Measurements from ENCODE around the gene HNRNPR. TPM values are rescaled to one million over a fixed set of nuclear protein-coding genes. Genes with fewer than 3 reads are reported as not detected.

Gene HNRNPR
- total RNA-seq, 1 experiment from 2014 or later = 194 TPM

DNA sequence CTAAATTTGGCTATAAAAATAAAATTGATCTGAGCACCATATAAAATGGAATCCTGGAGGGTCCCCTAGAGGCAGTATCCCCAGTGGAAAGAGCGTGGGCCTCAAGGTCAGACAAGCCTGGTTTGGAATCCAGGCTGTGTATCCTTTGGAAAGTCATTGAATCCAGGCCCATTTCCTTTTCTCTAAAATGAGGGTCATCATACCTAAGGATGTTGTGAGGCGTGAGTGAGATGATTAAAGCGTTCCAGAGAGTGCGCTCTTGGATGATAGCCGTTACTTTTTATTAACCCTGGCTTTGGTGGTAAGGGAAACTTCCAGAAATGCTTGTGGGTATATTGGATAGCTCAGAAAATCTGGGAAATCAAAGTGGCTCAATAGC lies 26.2 kb upstream of the HNRNPR start:
- POLR2A ChIA-PET = interaction anchor here (1.0 to 1.4 kb wide), 2 partner anchors 26 to 158 kb away, joined by 3 to 5 read pairs; partner anchors contain the start of gene HNRNPR
- Histone ChIP-seq H3K79me2 (ENCODE audit: insufficient read depth, low read length) (peaks cover 16% of the 10 kb centered on the region), H3K27ac (ENCODE audit: low read depth, low read length) (peak overlapping the region; percentile 90), H3K4me2 (ENCODE audit: low read length) (peak overlapping the region; percentile 100), H3K4me1 (ENCODE audit: control insufficient read depth in 1 of 2, insufficient read depth in 2 of 2, low read length in 2 of 2) (peaks cover 23 to 33% of the 10 kb centered on the region in 2 experiments), H3K27me3 (ENCODE audit: insufficient read depth, low read length) (no peaks in the 10 kb centered on the region), H3K4me3 (replicated peaks in 1 of 2; ENCODE audit: low read depth in 1 of 2, low read length in 2 of 2) (peak overlapping the region; percentile 65 to 69; a peak in 3 of 4 replicates), H2AFZ (ENCODE audit: low read depth, low read length, poor library complexity, severe bottlenecking) (no peak overlapping the region), H3K9me2 (ENCODE audit: insufficient read depth) (no peaks in the 10 kb centered on the region), H3K9me3 (ENCODE audit: control insufficient read depth in 1 of 2, insufficient read depth in 1 of 2, low read depth in 1 of 2, low read length in 2 of 2) (no peaks in the 10 kb centered on the region), H3K36me3 (ENCODE audit: control insufficient read depth in 1 of 2, insufficient read depth in 2 of 2, low read length in 2 of 2) (no peaks in the 10 kb centered on the region; a peak in 1 of 4 replicates), H3K9ac (ENCODE audit: low read length) (peak overlapping the region; percentile 92), H4K20me1 (ENCODE audit: insufficient read depth) (no peaks in the 10 kb centered on the region)
- RAD21 ChIA-PET (ENCODE audit: low non-redundant PET in 1 of 2, low total read pairs in 2 of 2, uncharacterized antibody in 2 of 2, unreplicated experiment in 2 of 2) = no interaction called here
- DNase-seq (ENCODE audit: low read depth, low spot score) (no peak), ATAC-seq (no peak)
- CTCF ChIA-PET = interaction anchor here (3.3 kb wide), 1 partner anchor 33 kb away, joined by 21 read pairs; no protein-coding TSS in a partner anchor
- no peak for TF ChIP-seq FOSL1 (IDR thresholded peaks at IDR 0.05; ENCODE audit: low read depth)
- no peak for TF ChIP-seq ELF1 (IDR thresholded peaks at IDR 0.05; ENCODE audit: borderline replicate concordance, low read depth)
- TF ChIP-seq ZNF274 (IDR thresholded peaks at IDR 0.05; ENCODE audit: low read depth, low read length) = no peak
- TF ChIP-seq, protein P1, sequence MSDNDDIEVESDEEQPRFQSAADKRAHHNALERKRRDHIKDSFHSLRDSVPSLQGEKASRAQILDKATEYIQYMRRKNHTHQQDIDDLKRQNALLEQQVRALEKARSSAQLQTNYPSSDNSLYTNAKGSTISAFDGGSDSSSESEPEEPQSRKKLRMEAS (IDR thresholded peaks at IDR 0.05) = no peak
- TF ChIP-seq CEBPB (IDR thresholded peaks at IDR 0.05; ENCODE audit: low read depth) = no peak
- TF ChIP-seq EGR1 (IDR thresholded peaks at IDR 0.05; ENCODE audit: low read depth) = no peak
- BruUV-seq (replicated peaks) = no TSS peak
- intact Hi-C loops (cut with micrococcal nuclease) = no loop called here

DNA sequence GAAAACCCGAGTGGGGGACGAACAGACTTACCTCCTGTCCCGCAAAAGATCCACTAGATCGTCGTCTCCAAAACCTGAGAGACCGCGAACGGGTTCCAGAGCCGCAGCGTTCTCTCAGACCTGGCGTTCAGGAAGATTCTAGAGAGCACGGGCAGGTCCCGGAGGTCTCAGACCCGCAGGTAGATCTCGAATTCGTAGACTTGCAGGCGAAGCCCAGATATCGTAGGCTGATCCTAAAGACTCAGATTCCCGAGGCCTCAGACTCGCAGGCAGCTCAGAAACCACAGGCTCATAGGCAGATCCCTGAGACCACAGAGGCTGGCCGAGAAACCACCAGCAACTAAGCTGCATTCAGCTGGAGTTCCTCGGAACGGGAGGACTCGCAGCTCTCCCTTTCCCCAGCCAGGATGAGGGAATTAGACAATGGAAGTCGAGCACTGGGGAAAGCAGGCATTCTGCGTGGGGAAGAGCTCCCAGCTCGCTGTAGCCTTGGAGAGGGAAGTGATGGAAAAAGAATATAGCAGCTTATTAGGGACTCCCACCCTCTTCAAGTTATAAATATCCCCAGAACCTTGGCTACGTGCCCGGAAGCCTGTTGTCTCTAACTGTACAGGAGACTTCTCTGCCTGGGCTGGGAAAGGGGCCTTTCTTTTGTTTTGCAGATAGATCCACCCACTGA lies 25.4 kb upstream of the HNRNPR start, which contains the start of gene ZNF436:
TSS of gene ZNF436 (minus strand) at position 502 of the 679 bp plus-strand sequence. CDS start 1,831 bp downstream, outside the sequence.
- BruUV-seq (replicated peaks) = TSS peak; percentile 66
- no peaks in the 10 kb centered on the region for H3K9me2 ChIP-seq (ENCODE audit: insufficient read depth)
- H4K20me1 ChIP-seq (ENCODE audit: insufficient read depth) = no peaks in the 10 kb centered on the region
- RAD21 ChIA-PET (ENCODE audit: low non-redundant PET in 1 of 2, low total read pairs in 2 of 2, uncharacterized antibody in 2 of 2, unreplicated experiment in 2 of 2) = no interaction called here
- no peak for TF ChIP-seq RAD21 (IDR thresholded peaks at IDR 0.05; ENCODE audit: low read depth)
- no peak for TF ChIP-seq POLR2A (IDR thresholded peaks at IDR 0.05; ENCODE audit: borderline replicate concordance, extremely low read depth, insufficient read depth, insufficient read length)
- no peak for TF ChIP-seq SIN3A (IDR thresholded peaks at IDR 0.05; ENCODE audit: low read depth)
- no peak for TF ChIP-seq YY1 (IDR thresholded peaks at IDR 0.05; ENCODE audit: extremely low read depth, insufficient replicate concordance, low read depth, low read length)
- no peak for TF ChIP-seq EZH2phosphoT487 (IDR thresholded peaks at IDR 0.05; ENCODE audit: borderline replicate concordance)
- TF ChIP-seq EGR1 (IDR thresholded peaks at IDR 0.05; ENCODE audit: low read depth) = no peak
- TF ChIP-seq SRF (IDR thresholded peaks at IDR 0.05; ENCODE audit: low read depth) = no peak
- no peak for TF ChIP-seq ELF1 (IDR thresholded peaks at IDR 0.05; ENCODE audit: borderline replicate concordance, low read depth)
- no peaks in the 10 kb centered on the region for H3K27me3 ChIP-seq (ENCODE audit: insufficient read depth, low read length)
- H3K36me3 ChIP-seq (ENCODE audit: control insufficient read depth in 1 of 2, insufficient read depth in 2 of 2, low read length in 2 of 2) = peaks cover 0 to 4% of the 10 kb centered on the region in 2 experiments; a peak in 1 of 4 replicates
- H3K9me3 ChIP-seq (ENCODE audit: control insufficient read depth in 1 of 2, insufficient read depth in 1 of 2, low read depth in 1 of 2, low read length in 2 of 2) = peaks cover 0 to 4% of the 10 kb centered on the region in 2 experiments; a peak in 2 of 4 replicates
- H3K27ac ChIP-seq (ENCODE audit: low read depth, low read length) = peak within 1 kb of the TSS; percentile 90
- no peak for DNase-seq (ENCODE audit: low read depth, low spot score)
- H3K4me2 ChIP-seq (ENCODE audit: low read length) = peak within 1 kb of the TSS; percentile 100
- H2AFZ ChIP-seq (ENCODE audit: low read depth, low read length, poor library complexity, severe bottlenecking) = peak within 1 kb of the TSS; percentile 100
- POLR2A ChIA-PET = interaction anchor here (3.3 kb wide), 1 partner anchor 25 kb away, joined by 30 read pairs; the partner anchor contains the start of gene HNRNPR
- CTCF ChIA-PET = interaction anchor here (3.3 kb wide), 1 partner anchor 34 kb away, joined by 21 read pairs; no protein-coding TSS in a partner anchor
- peak within 1 kb of the TSS; percentile 65 to 69 for H3K4me3 ChIP-seq (replicated peaks in 1 of 2; ENCODE audit: low read depth in 1 of 2, low read length in 2 of 2)
- peak within 1 kb of the TSS; percentile 92 for H3K9ac ChIP-seq (ENCODE audit: low read length)
- H3K79me2 ChIP-seq (ENCODE audit: insufficient read depth, low read length) = peaks cover 16% of the 10 kb centered on the region
- ATAC-seq = no peak
- intact Hi-C loops (cut with micrococcal nuclease) = loop anchor here (2.0 kb wide), 1 partner anchor 35 kb away; no protein-coding TSS in a partner anchor
- peaks cover 23 to 33% of the 10 kb centered on the region in 2 experiments for H3K4me1 ChIP-seq (ENCODE audit: control insufficient read depth in 1 of 2, insufficient read depth in 2 of 2, low read length in 2 of 2)
